NCI-H2196 treated with DMSO at 0.1 percent for 48 hours (cell line): ENCODE measurements around the gene STAU1.

ENCODE experiments used
- DNase-seq: peaks from one replicate; lab custom pipeline; 2025; ENCODE audit not compliant: unreplicated experiment; lab: John Stamatoyannopoulos, UW

STAU1 gene

DNA sequence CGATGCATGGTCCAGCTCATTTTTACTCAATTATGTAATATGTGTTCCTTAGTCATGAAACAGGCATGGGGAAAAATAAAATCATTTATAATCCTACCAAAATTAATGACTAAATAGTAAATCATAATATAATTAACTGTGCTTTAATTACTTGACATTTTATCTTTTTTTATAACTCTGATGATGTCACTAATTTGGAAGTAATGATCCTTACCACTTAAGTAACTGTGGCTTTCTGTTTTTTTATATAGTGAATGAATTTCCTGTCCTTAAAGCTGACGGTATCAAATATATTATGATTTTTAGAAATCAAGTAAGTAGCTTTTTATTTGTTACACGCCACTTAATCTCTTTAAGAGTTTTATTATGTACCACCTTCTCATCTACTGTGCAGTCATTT is 109.8 kb downstream of the STAU1 start:
- no peak for DNase-seq

GRCh38 chr20:49074521-49074920 is 113.6 kb downstream of the STAU1 start:
- no peak for DNase-seq
